AG04450 (cell line): ENCODE results near the gene INAFM2. TPM values are rescaled to one million over a fixed set of nuclear protein-coding genes. Genes with fewer than 3 reads are reported as not detected.

Source experiments
- CTCF ChIA-PET: fragments of 300-600, 350-600 bp; formaldehyde crosslinking; extraction: SDS; loops from one replicate; lab custom pipeline; 2022; ENCODE audit warnings: antibody characterized with exemption, inconsistent platforms; lab: Charles Lee
- POLR2A ChIA-PET: fragments of 350-600 bp; formaldehyde crosslinking; extraction: SDS; loops from one replicate; lab custom pipeline; 2021; ENCODE audit warnings: antibody characterized with exemption, inconsistent platforms; lab: Yijun Ruan, JAX
- DNase-seq: peaks from one replicate; pipeline ENCODE4 v3.0.0-alpha.2; 2011; ENCODE audit warnings: low read depth, low spot score
- H3K27ac ChIP-seq: one replicate; pipeline ENCODE4 v1.5.1; 2012; ENCODE audit warnings: low read depth, low read length, control low read depth
- H3K27me3 ChIP-seq: one replicate; pipeline ENCODE4 v1.6.0; 2012; ENCODE audit warnings: low read length; ENCODE audit not compliant: control insufficient read depth, insufficient read depth
- H3K4me3 ChIP-seq: 2 replicates; pipeline ENCODE4 v1.5.1; 2011; ENCODE audit warnings: mild to moderate bottlenecking, low read depth, low read length, control low read depth
- H3K9me3 ChIP-seq: 2 replicates; pipeline ENCODE4 v1.5.1; 2012; ENCODE audit warnings: low read length; ENCODE audit not compliant: control insufficient read depth, insufficient read depth
- polyA plus RNA-seq: library from polyadenylated mRNA; depleted of rRNA; stranded (reverse); fragments of >200 nt; gene quantifications from 2 replicates; pipeline ENCODE4 v1.2.3, GENCODE V29; 2011
- TF ChIP-seq, protein P1 (sequence below): IDR thresholded peaks from 2 replicates; pipeline ENCODE4 v1.5.1; 2011; ENCODE audit warnings: low read depth, low read length, control low read depth, inconsistent platforms

Gene INAFM2
- polyA plus RNA-seq, 1 experiment = 11.4 TPM

DNA sequence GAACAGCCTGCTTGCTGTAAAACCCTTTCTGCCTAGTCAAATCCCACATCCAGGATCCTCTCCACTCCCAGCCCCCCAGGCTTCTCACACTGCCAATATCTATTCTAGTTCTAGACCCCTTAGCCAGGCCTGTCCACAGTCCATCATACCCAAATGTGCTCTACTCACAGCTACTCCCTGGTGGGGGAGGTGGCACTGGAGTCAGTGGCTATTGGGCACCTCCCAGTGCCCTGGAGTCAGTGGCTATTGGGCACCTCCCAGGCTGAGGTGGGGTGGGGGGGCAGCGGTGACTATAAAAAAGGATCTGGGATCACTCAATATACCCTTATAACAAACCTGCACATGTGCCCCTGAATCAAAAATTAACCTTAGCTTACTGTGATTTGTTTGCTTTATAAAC lies 33.8 kb downstream of the INAFM2 start:
- Histone ChIP-seq H3K27ac (no peak overlapping the region), H3K9me3 (no peaks in the 10 kb centered on the region; the same call in 1 of the 2 replicates), H3K27me3 (peaks cover 32% of the 10 kb centered on the region), H3K4me3 (no peak overlapping the region)
- no peak for DNase-seq
- POLR2A ChIA-PET = no interaction called here
- CTCF ChIA-PET = interaction anchor here (0.5 to 1.8 kb wide), 5 partner anchors 11 to 65 kb away, joined by 3 to 12 read pairs (median 4); no protein-coding TSS in a partner anchor
- TF ChIP-seq, protein P1, sequence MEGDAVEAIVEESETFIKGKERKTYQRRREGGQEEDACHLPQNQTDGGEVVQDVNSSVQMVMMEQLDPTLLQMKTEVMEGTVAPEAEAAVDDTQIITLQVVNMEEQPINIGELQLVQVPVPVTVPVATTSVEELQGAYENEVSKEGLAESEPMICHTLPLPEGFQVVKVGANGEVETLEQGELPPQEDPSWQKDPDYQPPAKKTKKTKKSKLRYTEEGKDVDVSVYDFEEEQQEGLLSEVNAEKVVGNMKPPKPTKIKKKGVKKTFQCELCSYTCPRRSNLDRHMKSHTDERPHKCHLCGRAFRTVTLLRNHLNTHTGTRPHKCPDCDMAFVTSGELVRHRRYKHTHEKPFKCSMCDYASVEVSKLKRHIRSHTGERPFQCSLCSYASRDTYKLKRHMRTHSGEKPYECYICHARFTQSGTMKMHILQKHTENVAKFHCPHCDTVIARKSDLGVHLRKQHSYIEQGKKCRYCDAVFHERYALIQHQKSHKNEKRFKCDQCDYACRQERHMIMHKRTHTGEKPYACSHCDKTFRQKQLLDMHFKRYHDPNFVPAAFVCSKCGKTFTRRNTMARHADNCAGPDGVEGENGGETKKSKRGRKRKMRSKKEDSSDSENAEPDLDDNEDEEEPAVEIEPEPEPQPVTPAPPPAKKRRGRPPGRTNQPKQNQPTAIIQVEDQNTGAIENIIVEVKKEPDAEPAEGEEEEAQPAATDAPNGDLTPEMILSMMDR = no peak

DNA sequence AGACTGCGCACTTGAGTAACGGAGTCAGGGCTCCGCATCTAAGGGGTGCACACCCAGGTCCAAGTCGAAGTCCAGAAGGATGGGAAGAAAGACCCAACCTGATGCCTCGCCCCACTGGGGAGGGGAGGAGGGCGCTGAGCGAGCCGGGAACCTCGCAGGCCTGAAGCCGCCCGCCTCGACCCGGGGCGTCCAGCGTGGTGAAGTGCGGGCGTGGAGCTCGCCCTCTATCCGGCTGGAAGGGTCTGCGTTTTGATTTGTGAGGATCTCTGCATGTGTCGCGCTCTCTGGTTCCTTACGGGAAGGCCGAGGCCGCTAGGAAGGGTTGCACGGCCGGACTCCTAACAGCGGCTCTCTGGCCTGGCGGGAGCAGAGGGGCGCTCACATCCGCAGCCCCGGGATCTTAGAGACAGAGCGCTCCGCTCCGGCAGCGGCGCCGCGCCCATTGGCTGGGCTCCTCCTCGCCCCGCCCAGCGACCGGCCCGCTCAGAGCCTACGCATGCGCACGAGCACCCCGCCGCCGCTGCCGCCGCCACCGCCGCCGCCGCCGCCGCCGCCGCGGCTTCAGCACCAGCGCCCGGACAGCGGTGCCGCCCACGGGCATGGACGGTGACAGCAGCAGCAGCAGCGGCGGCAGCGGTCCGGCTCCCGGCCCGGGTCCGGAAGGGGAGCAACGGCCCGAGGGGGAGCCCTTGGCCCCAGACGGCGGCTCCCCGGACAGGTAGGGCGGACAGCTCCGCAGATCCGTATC lies 34.4 kb downstream of the INAFM2 start, which contains the start of gene DISP2:
TSS of gene DISP2 (plus strand) at position 497 of the 748 bp plus-strand sequence. CDS start at position 600, 103 bp downstream.
- POLR2A ChIA-PET = no interaction called here
- peak within 1 kb of the TSS; percentile 2 for H3K27ac ChIP-seq
- CTCF ChIA-PET = interaction anchor here (0.9 to 1.8 kb wide), 4 partner anchors 11 to 20 kb away, joined by 3 to 12 read pairs (median 6); no protein-coding TSS in a partner anchor
- no peak for DNase-seq
- H3K4me3 ChIP-seq = peak within 1 kb of the TSS; percentile 57
- no peaks in the 10 kb centered on the region; the same call in 1 of the 2 replicates for H3K9me3 ChIP-seq
- TF ChIP-seq, protein P1 = no peak
- H3K27me3 ChIP-seq = peaks cover 35% of the 10 kb centered on the region

DNA sequence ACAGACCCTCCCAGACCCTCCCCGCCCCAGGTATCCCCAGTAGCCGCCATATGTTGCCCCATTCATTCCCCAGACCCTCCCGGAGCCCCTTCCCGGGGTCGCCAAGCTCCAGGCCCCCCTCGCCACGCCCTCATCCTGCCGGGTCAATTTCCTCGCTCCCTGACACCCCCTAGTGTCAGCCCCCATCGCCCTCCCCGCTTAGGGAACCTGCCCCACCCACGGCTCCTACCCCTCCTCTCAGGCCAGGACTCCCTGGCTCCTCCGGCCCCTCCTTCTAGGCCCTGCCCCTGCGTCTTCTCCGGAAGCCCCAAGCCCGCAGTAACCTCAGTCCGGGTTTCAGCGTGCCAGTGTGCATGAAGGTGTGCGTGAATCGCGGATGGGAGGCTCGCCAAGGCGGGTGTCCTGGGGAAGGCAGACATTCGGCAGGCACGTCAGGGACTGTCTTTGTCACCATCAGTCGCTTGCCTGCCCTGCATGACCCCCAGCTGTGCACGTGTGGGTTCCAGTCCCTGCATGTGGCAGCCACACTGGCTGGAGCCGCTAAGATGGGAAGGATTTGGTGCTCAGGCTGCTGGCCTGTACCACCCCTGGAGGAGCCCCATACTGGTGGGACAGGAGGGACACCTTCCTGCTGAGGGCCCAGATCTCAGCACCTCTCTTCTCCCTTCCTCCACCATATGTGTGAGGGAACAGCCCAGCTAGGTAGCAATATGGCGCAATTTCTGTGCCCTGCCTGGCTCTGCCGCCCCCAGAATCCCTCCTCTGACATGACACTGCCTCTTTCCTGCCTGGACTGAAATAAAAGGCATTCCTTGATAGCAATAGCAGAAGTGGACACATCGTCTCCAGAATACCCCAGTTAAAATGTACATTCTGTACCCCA lies 35.2 kb downstream of the INAFM2 start:
- Histone ChIP-seq H3K27ac (no peak overlapping the region), H3K27me3 (peaks cover 36% of the 10 kb centered on the region), H3K4me3 (peak overlapping the region; percentile 56), H3K9me3 (no peaks in the 10 kb centered on the region; the same call in 1 of the 2 replicates)
- CTCF ChIA-PET = interaction anchor here (0.9 to 1.8 kb wide), 2 partner anchors 13 to 14 kb away, joined by 5 to 12 read pairs; no protein-coding TSS in a partner anchor
- TF ChIP-seq, protein P1 = no peak
- no peak for DNase-seq
- POLR2A ChIA-PET = no interaction called here

DNA sequence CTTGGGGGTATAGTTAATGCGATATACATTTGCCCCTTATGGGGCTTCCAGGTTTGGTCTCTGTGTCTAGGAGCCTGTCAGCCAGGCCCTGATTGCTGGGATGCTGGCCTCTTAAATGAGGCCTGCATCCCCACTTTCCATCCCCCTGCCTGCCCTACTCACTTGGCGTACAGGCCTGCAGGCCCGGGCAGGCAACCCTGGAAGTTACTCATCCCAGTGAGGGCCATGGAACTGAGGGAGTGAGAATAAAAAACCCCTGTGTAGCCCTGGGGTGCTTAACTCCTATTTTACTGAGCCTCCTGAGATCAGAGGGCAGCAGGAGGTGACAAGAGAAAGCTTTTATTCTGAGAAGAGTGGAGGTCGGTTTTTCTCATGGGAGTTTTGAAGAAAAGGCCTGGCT lies 36.5 kb downstream of the INAFM2 start:
- TF ChIP-seq, protein P1 = no peak
- ChIA-PET POLR2A (no interaction called here), CTCF (no interaction called here)
- Histone ChIP-seq H3K9me3 (no peaks in the 10 kb centered on the region; the same call in 1 of the 2 replicates), H3K27me3 (peaks cover 44% of the 10 kb centered on the region), H3K4me3 (no peak overlapping the region), H3K27ac (no peak overlapping the region)
- DNase-seq = no peak
